TTC549 (cell line): Measurements from ENCODE around the gene MEN1.

ENCODE experiments used
- FAIRE-seq: peaks from 2 replicates; lab custom pipeline; 2012; peaks lifted over from hg19 to GRCh38; lab: Jason Lieb, UNC

MEN1 gene

GRCh38 chr11:64810271-64810890 is at the start of gene MEN1:
TSS of gene MEN1 (minus strand) at chr11:64810551. CDS start at chr11:64810109, 442 bp downstream.
- peak; percentile 89 for FAIRE-seq

- no peak for FAIRE-seq
These were observed 49.4 kb upstream of the MEN1 start for GRCh38 chr11:64859542-64860414.

DNA sequence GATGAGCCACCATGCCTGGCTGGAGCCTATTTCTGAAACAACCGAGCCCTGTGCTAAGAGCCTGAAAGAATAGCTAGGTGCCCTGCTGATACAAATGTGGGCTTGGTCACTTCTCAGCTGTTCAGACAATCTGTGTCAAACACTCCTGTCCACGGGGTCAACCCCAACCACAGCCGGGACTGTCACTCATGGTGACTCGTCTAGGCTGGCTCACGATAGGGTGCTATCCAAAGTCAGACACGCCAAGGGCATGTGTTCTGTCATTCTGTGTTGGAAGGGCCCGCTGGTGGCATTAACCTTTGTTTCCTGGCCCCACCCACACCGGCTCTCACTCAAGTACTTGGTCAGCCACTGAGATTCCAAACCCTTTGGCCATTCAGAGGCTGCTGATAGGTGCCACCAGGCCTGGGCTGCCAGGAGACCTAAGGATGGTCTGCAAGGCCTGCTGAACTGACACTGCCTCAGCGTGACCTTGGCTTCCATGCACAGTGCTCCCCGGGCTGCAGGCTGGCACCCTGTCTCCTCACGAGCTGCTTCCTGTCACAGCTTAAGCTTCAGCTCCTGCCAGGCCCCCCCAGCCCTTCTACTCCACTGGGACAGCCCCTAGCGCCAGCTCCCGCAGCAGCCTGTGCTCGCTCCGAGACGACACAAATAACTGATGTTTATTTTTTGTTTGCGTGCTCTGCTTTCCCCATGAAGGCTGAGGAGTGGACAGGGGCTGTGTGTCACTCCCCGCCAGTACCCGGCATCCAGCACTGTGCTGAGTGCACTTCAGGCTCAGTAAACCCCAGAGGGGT is 48.3 kb upstream of the MEN1 start:
- FAIRE-seq, result no peak

GRCh38 chr11:64857485-64857884 is 47.1 kb upstream of the MEN1 start:
- no peak for FAIRE-seq

DNA sequence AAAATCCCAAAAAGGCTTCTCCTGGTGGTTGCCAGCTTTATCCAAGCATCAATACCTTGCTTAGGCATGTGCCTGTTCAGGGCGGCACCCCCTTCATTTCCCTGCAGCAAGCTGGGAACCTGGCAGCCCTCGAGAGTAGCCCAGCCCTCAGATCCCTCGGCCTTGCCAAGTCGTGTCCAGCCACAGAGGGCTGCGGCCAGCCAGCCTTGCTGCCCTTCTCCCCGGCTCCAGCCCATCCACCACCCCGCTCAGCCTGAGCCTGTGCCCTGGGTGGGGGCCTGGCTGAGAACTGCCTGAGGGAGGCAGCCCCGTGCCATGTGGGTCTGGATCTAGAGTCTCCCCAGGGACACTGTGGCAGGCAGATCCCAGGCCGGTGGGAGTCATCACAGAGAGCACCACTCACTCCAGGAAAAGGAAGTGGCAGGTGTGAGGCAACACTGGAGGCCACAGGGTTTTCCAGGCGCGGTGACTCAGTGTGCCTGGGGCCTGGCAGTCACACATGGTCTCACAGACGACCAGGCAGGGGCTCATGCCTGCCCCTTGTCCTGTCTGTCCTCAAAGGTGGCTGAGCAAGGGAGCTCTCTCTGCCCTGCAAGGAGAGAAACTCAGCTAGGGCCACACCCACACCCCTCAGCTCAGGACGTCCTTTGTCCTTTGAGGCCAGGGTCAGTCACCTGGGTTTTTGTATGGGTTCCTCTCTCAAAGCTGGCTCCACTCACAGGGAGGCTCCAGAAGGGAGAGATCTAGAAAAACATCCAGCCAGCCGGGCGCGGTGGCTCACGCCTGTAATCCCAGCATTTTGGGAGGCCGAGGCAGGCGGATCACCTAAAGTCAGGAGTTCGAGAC is 46.3 kb upstream of the MEN1 start:
- no peak for FAIRE-seq

DNA sequence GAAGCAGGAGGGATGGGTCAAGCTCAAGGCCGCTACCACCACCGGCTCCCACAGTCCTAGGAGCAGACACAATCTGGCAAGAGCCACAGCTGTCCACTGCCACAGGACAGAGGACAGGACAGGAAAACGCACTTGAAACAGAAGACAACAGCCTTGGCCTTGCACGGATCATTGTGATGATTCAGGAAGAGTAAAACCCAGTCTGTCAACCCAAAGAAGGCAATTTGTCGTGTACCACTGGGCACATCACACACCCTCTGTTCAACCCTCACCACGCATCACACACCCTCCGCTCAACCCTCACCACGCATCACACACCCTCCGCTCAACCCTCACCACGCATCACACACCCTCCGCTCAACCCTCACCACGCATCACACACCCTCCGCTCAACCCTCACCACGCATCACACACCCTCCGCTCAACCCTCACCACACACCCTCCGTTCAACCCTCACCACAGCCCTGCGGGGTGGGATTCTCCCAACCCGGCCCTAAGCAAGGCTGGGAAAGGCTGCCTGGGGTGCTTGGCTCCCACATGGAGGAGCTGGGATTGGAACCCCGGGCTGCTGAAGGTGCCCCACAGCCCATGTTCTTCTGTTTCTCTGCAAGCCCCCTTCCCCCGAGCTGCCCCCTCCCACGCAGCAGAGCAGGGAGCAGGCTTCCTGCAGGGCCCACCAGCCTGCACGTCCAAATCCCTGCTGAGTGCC is 45.4 kb upstream of the MEN1 start:
- no peak for FAIRE-seq

DNA sequence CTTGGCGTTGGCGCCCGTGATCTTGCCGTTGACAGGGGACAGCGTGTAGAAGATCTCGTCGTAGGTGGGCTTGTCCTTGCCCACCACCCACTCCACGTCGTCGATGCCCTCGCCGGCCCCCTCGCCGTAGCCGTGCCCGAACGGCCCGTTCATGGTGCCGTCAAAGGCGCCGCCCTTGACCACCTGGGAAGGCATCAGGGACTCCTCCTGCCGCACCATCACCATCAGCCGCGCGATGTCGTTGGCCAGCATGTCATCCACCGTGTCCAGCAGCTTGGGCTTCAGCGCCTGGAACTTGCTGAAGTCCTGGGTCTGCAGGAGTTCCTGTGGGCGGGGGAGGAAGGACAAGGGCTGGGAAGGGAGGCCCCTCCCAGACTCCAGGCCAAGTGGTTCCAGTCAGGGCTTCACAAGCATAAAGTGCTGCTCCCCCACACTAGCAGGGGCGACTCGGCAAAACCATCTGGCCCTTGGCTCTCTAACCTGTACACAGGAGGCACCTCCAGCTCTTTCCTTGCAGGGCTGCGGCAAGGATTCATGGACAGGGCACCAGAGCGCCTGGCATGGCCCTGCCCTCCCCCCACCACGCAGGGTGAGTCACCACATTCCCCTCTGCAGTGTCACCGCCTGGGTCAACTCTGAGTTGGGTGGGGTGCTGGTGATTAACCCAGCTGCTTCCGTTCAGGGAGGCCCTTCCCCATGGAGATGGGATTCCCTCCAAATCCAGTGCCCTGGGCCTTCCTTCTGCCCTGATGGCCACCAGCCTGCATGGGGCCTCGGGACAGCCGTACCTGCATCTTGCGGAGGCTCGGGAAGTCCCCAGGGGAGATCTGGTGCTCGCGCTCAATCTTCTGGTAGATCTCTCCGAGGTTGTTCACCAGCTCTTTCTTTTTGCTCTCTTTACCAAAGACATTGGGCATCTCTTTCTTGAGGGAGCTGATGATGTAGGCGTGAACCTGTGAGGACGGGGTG is 44.5 kb upstream of the MEN1 start:
- FAIRE-seq, result no peak

DNA sequence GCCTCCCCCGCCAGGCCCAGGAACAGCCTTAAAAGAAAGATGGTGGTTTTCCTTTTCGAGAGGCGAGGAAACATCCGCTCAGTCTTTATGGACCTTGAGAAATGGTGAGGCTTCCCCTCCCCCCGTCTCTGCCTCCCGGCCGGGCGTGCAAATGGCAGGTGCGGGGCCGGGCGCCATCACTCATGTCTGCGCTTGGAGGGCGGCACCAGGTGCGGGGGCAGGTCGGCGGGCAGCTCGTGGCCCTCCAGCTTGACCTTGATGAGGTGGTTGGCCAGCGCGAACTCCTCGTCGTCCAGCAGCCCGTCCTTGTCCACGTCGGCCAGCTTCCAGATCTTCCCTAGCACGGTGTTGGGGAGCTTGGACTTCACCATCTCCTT is 43.8 kb upstream of the MEN1 start:
- no peak for FAIRE-seq

DNA sequence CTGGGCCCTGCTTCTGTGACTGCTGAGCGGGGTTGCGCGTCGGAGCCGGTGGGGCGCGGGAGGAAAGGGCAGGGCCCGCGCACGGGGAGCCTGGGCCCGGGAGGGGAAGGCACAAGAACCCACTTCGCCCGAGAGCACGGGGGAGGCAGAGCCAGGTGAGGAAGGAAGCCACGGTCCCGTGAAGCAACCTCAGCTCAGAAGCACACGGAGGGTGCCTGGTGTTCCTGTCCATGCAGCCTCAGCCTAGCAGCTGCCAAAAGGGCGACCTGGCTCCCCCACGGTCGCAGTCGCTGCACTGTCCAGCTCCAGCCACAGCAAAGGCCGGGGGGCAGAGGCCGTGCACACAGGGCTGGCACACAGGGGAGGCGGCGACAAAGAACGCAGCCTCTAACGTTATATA is 43.4 kb upstream of the MEN1 start:
- no peak for FAIRE-seq

- no peak for FAIRE-seq
These were observed 42.6 kb upstream of the MEN1 start for GRCh38 chr11:64852804-64853509.

DNA sequence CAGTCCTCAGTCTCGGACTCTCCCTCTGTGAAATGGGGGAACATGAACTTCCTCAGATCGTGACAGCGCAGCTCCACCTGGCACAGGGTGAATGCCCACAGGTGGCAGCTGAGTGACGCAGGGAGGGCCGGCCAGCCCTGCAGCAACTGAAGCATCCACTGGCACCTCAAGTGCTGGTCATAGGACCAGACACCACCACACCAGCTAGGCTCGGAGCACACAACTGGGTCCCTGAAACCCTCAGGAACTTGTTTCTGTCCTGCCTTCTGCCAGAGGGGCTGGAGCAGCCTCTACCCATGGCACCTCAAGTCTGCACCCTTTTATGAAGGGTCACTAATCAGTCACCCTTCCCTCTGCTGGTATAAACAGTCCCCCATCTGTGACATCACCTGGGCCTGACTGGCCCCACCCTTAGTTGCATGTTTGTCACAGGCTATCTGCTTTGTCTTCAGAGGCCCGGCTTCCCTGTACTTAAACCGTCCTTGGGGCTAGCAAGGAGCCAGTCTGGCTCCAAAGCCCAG is 41.5 kb upstream of the MEN1 start:
- no peak for FAIRE-seq

- no peak for FAIRE-seq
These were observed 40.7 kb upstream of the MEN1 start for GRCh38 chr11:64850979-64851567.

DNA sequence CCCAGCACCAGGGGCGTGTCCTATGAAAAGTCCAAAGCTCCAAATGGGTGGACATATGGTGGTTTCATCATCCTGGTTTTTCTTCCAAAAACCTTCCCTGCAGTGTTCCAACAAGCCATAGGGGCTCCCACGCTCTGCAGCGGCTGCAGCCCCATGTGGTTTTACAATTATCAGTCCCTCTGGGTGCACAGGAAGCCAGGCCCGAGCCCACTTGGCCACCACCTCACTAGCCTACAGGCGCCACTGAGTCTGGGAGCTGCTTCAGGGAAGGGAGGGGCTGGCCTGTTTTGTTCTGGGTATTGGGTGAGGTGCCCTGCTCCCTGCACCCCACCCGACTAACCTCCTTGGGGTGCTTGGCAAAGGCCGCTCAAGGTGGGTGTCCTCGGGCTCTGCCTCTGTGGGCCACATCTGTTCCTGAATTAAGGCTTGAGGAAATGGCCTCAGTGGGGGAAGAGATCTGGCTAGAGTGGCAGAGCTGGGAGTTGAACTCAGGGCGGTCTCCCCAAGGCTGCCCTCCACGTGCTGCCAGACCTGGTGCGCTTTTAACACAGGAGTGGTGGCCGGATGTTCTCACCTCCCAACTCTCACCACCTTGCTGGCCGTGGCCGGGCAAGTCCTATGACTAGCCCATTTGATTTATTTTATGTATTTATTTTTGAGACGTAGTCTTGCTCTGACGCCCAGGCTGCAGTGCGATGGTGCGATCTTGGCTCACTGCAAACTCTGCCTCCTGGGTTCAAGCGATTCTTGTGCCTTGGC is 39.4 kb upstream of the MEN1 start:
- no peak for FAIRE-seq

DNA sequence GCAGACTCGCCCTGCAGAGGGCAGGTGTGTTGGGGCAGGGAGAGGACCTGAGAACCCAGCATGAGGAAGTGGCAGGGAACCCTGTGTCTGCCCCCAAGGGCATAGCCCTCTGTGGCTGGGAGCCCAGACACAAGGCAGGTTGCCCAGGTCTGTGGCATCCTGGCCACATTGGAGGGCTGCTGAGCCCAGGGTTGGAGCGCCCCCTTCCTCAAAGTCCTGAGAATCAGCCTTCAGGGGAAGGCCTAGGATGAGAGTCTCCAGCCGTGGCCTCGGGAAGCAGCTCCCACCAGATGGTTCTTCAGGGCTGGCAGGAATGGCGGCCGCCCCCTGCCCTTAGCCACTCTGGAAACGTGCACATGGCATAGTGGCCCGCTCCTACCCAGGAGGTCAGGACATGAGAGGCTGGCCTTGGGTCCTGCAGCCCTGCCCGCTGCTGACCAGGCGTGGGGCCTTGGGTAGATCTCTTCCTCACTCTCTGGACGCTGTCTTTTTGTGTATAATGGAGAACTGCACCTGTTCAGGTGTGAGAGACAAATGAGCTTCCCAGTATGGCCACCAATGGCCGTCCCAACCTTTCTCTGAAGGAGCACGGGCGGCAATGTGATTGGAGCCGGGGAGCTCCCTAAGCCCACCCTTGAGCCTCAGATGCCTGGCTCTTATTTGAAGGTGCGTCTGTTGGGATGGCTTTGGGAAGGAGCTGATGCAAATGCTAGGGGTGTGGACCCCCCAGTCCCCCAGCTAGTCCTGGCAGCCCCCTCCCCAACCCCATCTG is 38.7 kb upstream of the MEN1 start:
- FAIRE-seq, result no peak

DNA sequence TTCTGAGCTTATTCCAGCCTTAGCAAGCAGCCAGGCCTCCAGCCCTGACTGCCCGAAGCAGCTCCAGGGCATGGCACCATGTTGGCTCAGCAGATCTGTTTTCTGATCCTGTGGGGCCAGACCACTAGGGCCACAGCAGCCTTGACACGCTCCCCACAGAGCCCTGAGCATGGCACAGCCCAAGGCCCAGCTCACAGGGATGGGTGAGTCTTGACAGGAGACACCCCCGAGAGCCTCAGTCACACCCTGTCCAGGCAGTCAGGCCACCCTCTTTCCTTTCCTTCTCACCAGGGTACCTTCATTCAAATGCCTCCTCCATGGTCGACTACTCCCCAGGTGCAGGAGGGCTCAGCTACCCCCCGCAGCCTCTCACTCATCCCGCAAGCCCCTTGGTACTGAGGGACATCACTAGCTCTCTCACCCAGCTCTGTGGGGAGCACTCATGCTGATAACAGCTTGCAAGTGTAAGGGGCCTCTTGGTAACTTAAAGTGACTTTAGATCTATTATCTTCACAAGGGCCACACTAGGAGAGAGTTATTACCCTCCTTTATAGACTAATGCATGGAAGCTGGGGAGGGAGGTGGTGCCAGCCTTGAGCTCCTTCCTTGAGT is 38.0 kb upstream of the MEN1 start:
- no peak for FAIRE-seq

DNA sequence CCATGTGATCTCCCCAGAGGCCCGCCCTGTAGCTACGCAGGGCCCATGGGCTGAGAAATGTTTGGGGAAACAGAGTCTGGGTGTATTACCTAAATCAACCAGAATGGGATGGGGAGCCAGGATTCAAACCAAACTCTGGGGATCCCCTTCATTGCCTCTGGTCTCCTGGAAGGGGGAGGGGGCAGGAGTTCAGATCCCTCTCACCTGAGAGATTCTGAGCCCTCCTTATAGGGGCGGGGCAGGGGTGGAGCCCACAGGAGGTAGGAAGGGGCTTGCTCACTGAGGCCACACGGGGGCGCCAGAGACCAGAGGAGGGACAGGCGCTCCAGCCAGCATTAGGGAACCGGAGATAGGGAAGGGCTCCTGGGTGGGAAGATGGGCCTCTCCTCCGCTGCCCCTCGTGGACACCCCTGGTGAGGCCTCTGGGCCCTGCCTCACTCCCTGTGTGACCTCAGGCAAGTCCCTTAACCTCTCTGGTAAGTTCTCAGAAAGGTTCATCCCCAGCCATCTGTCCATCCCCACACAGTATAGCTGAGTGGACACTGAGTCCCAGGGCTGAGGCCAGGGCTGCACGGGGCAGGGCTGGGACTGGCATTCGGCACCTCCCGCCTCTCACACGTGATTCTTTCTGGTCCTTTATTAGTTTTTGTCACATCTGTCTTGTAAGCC is 36.8 kb upstream of the MEN1 start:
- no peak for FAIRE-seq
